ENCODE results near the gene CAD. TPM values are rescaled to one million over a fixed set of nuclear protein-coding genes. Genes with fewer than 3 reads are reported as not detected.
"Not testable (repeated sequence)": the region's sequence is repeated elsewhere in the genome, so short reads cannot be mapped to it uniquely, and the experiment has no call there.

The CAD gene
- total RNA-seq: 10 to 100 TPM; 20.5 to 72.3 (median 31.5) TPM

GRCh38 chr2:27217173-27218121, at the start of gene CAD:
CAD (plus strand) TSS chr2:27217369; CDS start chr2:27217552, 183 bp downstream.
- Histone ChIP-seq H3K4me3 (peak within 1 kb of the TSS; percentile 56 to 84 (median 58)), H3K4me1 (replicated peaks in 1 of 2) (peaks cover 18 to 26% of the 10 kb centered on the region in 2 donors), H3K27ac (peak within 1 kb of the TSS; percentile 74 to 87)
- in situ Hi-C loops (cut with MboI; ENCODE audit: low pct_unique_long_range_greater_than_20kb in 2 of 9, low sequenced_read_pairs in 9 of 9, unreplicated experiment in 9 of 9): loop anchor here in 1 of 9 experiments (25.0 kb wide), 1 partner anchor 130 kb away; the partner anchor contains the start of genes EMILIN1 and KHK
- peak; percentile 82 to 94 (median 90) for ATAC-seq (replicated peaks in 6 of 8)
- WGBS, 10 experiments: 0 to 17% (median 0%) methylated on average over 1 to 7 of the region's 72 CpGs; no CpG with 5 or more reads in 4 of the 10 experiments

GRCh38 chr2:27170581-27171337, 46.4 kb upstream of the CAD start:
- in situ Hi-C loops (cut with MboI; ENCODE audit: low pct_unique_long_range_greater_than_20kb in 2 of 9, low sequenced_read_pairs in 9 of 9, unreplicated experiment in 9 of 9): no loop called here
- Histone ChIP-seq H3K4me1 (replicated peaks in 1 of 2) (no peaks in the 10 kb centered on the region), H3K27ac (no peak overlapping the region), H3K4me3 (no peak overlapping the region)
- ATAC-seq (replicated peaks in 6 of 8): no peak
- 57 to 100% (median 88%) methylated on average over 1 to 5 of the region's 6 CpGs for WGBS, 10 experiments

GRCh38 chr2:27171351-27171848, 45.8 kb upstream of the CAD start:
- H3K4me3 ChIP-seq: no peak overlapping the region
- in situ Hi-C loops (cut with MboI; ENCODE audit: low pct_unique_long_range_greater_than_20kb in 2 of 9, low sequenced_read_pairs in 9 of 9, unreplicated experiment in 9 of 9): no loop called here
- WGBS, 10 experiments: 14 to 90% (median 75%) methylated on average over 1 to 8 of the region's 8 CpGs
- no peak for ATAC-seq (replicated peaks in 6 of 8)
- H3K4me1 ChIP-seq (replicated peaks in 1 of 2): no peaks in the 10 kb centered on the region
- no peak overlapping the region for H3K27ac ChIP-seq

GRCh38 chr2:27174638-27175037, 42.5 kb upstream of the CAD start:
- no peak overlapping the region for H3K4me3 ChIP-seq
- WGBS, 10 experiments: 26 to 80% (median 64%) methylated on average over 1 to 4 of the region's 6 CpGs
- H3K4me1 ChIP-seq (replicated peaks in 1 of 2): no peaks in the 10 kb centered on the region
- H3K27ac ChIP-seq: no peak overlapping the region
- ATAC-seq (replicated peaks in 6 of 8): peak in 4 of 8 experiments; percentile 28 to 84 (median 48)
- in situ Hi-C loops (cut with MboI; ENCODE audit: low pct_unique_long_range_greater_than_20kb in 2 of 9, low sequenced_read_pairs in 9 of 9, unreplicated experiment in 9 of 9): loop anchor here in 1 of 9 experiments (25.0 kb wide), 1 partner anchor 212 kb away; the partner anchor contains the start of gene MAPRE3

- H3K4me1 ChIP-seq (replicated peaks in 1 of 2): no peaks in the 10 kb centered on the region
- in situ Hi-C loops (cut with MboI; ENCODE audit: low pct_unique_long_range_greater_than_20kb in 2 of 9, low sequenced_read_pairs in 9 of 9, unreplicated experiment in 9 of 9): loop anchor here in 1 of 9 experiments (25.0 kb wide), 1 partner anchor 213 kb away; the partner anchor contains the start of gene MAPRE3
- no peak for ATAC-seq (replicated peaks in 6 of 8)
Measured at GRCh38 chr2:27175330-27175729, 41.8 kb upstream of the CAD start.

DNA sequence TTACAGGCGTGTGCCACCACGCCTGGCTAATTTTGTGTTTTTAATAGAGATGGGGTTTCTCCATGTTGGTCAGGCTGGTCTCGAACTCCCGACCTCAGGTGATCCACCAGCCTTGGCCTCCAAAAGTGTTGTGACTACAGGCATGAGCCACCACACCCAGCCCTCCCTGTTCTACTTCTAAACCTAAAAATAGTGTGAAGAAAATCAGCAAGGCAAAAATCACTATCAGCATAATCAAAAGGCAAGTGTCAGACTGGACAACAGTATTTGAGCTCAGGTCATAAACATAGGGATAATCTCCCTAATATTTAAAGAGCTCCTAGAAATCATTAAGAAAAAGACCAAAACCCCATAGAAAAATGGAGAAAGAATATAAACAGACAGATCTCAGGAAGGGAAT, 41.4 kb upstream of the CAD start:
- not testable (repeated sequence) for H3K4me1 ChIP-seq (replicated peaks in 1 of 2)
- WGBS, 10 experiments: 87 to 100% methylated on average over 2 to 3 of the region's 4 CpGs; no CpG with 5 or more reads in 8 of the 10 experiments

More at GRCh38 chr2:27175330-27175729, 41.8 kb upstream of the CAD start:
- Histone ChIP-seq H3K27ac (no peak overlapping the region), H3K4me3 (no peak overlapping the region)
- WGBS, 10 experiments: 7 to 89% (median 51%) methylated on average over 4 to 8 of the region's 8 CpGs; no CpG with 5 or more reads in 1 of the 10 experiments

DNA sequence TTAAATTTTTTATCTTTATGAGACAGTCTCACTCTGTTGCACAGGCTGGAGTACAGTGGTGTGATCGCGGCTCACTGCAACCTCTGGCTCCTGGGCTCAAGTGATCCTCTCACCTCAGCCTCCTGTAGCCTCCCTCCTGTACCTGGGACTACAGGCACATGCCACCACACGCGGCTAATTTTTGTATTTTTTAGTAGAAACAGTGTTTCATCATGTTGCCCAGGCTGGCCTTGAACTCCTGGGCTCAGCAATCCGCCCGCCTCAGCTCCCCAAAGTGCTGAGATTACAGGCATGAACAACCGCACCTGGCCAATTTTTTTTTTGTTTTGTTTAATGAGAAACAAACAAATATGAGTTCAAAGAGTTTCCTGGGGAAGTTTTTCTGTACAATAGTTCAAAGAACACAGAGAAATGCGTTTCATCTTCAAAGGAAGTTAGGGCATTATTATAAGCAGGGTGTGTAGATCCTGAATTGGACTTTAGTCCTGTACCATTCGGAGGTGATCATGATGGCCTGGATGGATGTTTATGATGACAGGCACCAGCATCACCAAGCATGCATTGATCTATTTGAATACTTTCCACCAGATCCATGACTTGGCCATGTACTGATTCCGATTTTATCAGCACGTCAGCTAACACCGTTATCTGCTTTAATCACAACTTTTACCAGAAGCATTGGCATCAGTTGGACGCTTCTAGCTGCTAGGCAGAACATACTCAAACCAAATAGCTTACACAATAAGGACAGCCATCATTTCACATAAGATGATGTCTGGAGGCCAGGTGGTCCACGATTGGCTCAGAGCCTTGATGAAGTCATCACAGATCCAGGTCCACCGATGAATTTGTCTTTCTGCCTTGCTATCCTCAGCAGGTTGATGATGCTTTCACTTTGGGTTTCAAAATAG, 39.5 kb upstream of the CAD start:
- Histone ChIP-seq H3K27ac (no peak overlapping the region), H3K4me1 (replicated peaks in 1 of 2) (no peaks in the 10 kb centered on the region), H3K4me3 (no peak overlapping the region)
- ATAC-seq (replicated peaks in 6 of 8): no peak
- in situ Hi-C loops (cut with MboI; ENCODE audit: low pct_unique_long_range_greater_than_20kb in 2 of 9, low sequenced_read_pairs in 9 of 9, unreplicated experiment in 9 of 9): loop anchor here in 1 of 9 experiments (25.0 kb wide), 1 partner anchor 215 kb away; the partner anchor contains the start of gene MAPRE3
- WGBS, 10 experiments: 40 to 92% (median 82%) methylated on average over 2 to 13 of the region's 15 CpGs

More for the DNA sequence above, 41.4 kb upstream of the CAD start:
- ATAC-seq (replicated peaks in 6 of 8): peak in 3 of 8 experiments; percentile 41 to 78 (median 73)
- not testable (repeated sequence) for H3K27ac ChIP-seq, H3K4me3 ChIP-seq
- in situ Hi-C loops (cut with MboI; ENCODE audit: low pct_unique_long_range_greater_than_20kb in 2 of 9, low sequenced_read_pairs in 9 of 9, unreplicated experiment in 9 of 9): loop anchor here in 1 of 9 experiments (25.0 kb wide), 1 partner anchor 213 kb away; the partner anchor contains the start of gene MAPRE3

DNA sequence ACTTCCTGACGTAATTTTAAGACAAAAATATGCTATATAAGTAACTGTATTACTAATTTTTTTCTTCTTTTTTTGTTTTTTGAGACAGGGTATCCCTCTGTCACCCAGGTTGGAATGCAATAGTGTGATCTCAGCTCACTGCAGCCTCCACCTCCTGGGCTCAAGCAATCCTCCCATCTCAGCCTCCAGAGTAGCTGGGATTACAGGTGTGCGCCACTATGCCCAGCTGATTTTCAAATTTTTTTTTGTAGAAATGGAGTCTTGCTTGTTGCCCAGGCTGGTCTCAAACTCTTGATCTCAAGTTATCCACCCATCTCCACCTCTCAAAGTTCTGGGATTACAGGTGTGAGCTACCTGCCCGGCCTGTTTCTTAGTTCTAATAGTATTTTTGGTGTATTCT, 38.7 kb upstream of the CAD start:
- H3K4me1 ChIP-seq (replicated peaks in 1 of 2): no peaks in the 10 kb centered on the region
- no peak overlapping the region for H3K4me3 ChIP-seq
- no peak overlapping the region for H3K27ac ChIP-seq
- in situ Hi-C loops (cut with MboI; ENCODE audit: low pct_unique_long_range_greater_than_20kb in 2 of 9, low sequenced_read_pairs in 9 of 9, unreplicated experiment in 9 of 9): loop anchor here in 1 of 9 experiments (25.0 kb wide), 1 partner anchor 216 kb away; the partner anchor contains the start of gene MAPRE3
- 33 to 100% (median 92%) methylated on average over 1 to 3 of the region's 3 CpGs; no CpG with 5 or more reads in 1 of the 10 experiments for WGBS, 10 experiments
- no peak for ATAC-seq (replicated peaks in 6 of 8)

DNA sequence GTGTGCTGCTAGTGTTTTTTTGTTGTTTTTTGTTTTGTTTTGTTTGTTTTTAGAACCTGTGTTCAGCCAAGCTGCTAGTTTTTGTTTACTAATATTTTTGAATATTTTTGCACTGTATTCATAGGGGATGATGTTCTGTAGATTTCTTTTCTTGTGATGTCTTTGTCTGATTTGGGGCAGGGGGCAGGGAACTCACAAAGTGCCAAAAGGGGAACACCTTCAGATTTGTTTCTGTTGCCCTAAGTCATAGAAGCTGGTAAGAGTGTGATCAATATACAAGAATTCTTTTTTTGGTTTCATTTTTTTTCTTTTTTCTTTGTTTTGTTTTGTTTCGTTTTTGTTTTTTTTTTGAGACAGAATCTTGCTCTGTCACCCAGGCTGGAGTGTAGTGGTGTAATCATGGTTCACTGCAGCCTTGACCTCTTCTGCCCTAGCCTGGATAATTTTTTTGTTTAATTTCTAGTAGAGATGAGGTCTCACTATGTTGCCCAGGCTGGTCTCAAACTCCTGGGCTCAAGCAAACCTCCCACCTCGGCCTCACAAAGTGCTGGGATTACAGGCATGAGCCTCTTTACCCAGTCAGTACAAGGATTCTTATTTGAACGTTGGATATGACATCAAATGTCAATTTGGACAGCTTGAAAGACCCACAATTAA, 37.7 kb upstream of the CAD start:
- in situ Hi-C loops (cut with MboI; ENCODE audit: low pct_unique_long_range_greater_than_20kb in 2 of 9, low sequenced_read_pairs in 9 of 9, unreplicated experiment in 9 of 9): loop anchor here in 1 of 9 experiments (25.0 kb wide), 1 partner anchor 217 kb away; the partner anchor contains the start of gene MAPRE3
- Histone ChIP-seq H3K4me3 (no peak overlapping the region), H3K4me1 (replicated peaks in 1 of 2) (no peaks in the 10 kb centered on the region), H3K27ac (no peak overlapping the region)
- no peak for ATAC-seq (replicated peaks in 6 of 8)
- WGBS, 10 experiments: 19 to 71% (median 38%) methylated on average over 1 to 3 of the region's 3 CpGs

DNA sequence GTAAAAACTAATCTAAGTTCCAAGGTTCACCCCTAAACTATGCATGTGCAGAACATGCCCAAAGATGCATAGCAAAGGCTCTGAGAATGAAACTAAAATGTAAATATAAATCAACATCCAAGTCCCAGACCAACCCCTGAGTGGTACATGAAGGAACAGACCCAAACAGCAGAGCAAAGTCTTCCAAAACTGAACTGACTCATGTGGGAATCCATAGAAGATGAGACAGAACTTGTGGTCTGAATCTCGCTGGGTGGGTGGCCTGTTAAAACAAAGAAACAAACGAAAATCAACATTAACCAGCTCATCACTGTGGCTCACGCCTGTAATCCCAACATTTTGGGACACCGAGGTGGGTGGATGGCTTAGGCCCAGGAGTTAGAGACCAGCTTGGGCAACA, 34.8 kb upstream of the CAD start:
- Histone ChIP-seq H3K27ac (no peak overlapping the region), H3K4me1 (replicated peaks in 1 of 2) (no peaks in the 10 kb centered on the region), H3K4me3 (no peak overlapping the region)
- peak in 1 of 8 experiments; percentile 50 for ATAC-seq (replicated peaks in 6 of 8)
- WGBS, 10 experiments: 20 to 92% (median 66%) methylated on average over 1 to 4 of the region's 4 CpGs; no CpG with 5 or more reads in 3 of the 10 experiments
- in situ Hi-C loops (cut with MboI; ENCODE audit: low pct_unique_long_range_greater_than_20kb in 2 of 9, low sequenced_read_pairs in 9 of 9, unreplicated experiment in 9 of 9): loop anchor here in 1 of 9 experiments (25.0 kb wide), 1 partner anchor 220 kb away; the partner anchor contains the start of gene MAPRE3

DNA sequence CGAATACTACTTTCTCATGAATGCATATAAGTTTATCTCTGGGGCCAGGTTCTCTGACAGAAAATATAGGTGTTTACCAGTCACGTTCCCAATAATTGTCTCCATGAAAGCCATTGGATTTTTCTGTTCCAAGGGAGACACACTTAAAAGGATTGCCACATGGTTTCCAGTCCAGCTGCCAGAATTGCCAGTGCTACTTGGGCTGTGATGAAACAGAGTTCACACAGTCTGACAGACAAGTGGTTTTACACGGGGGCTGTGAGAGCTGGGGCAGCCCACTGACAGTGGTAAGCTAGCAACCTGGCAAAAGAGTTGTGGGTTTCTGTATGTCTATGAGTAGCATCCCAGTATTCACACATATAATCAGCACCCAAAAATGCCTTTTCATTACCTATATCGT, 33.1 kb upstream of the CAD start:
- WGBS, 10 experiments: 8 to 86% (median 50%) methylated on average over 1 to 3 of the region's 4 CpGs; no CpG with 5 or more reads in 1 of the 10 experiments
- in situ Hi-C loops (cut with MboI; ENCODE audit: low pct_unique_long_range_greater_than_20kb in 2 of 9, low sequenced_read_pairs in 9 of 9, unreplicated experiment in 9 of 9): loop anchor here in 1 of 9 experiments (25.0 kb wide), 1 partner anchor 222 kb away; the partner anchor contains the start of gene MAPRE3
- Histone ChIP-seq H3K27ac (no peak overlapping the region), H3K4me1 (replicated peaks in 1 of 2) (no peaks in the 10 kb centered on the region), H3K4me3 (no peak overlapping the region)
- ATAC-seq (replicated peaks in 6 of 8): no peak
